ENCODE results near the gene HSPB9. TPM values are rescaled to one million over a fixed set of nuclear protein-coding genes. Genes with fewer than 3 reads are reported as not detected.
A peak's percentile ranks its signal among the peaks of the same experiment; 100 is the strongest.

The HSPB9 gene
- total and polyA plus RNA-seq, 2 of the 8 experiments (the other 6 are each of a cell fraction or from before 2014, with no cell fraction given), result 0.27 to 0.30 TPM

DNA sequence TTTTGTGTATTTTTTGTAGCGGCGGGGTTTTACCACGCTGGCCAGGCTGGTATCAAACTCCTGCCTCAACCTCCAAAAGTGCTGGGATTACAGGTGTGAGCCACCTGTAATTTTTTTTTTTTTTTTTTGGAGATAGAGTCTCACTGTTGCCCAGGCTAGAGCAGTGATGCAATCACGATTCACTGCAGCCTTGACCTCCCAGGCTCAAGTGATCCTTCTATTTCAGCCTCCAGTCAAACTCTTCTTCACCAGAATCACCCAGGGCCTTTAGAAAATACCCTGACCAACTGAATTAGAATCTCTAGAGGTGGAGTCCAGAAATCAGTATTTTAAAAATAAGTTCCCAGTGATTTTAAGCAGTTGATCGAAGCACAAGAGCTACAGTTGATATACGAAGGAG lies 12.5 kb downstream of the HSPB9 start:
- no peaks in the 10 kb centered on the region for H3K27me3 ChIP-seq (replicated peaks in 1 of 4; ENCODE audit: control insufficient read depth in 3 of 4, extremely low read depth in 1 of 4, insufficient read depth in 3 of 4, low read length in 3 of 4)
- no peak overlapping the region for H2AFZ ChIP-seq (ENCODE audit: low read length)
- H2AK5ac ChIP-seq (ENCODE audit: low read depth, low read length), result no peak overlapping the region
- H3K56ac ChIP-seq (replicated peaks; ENCODE audit: insufficient read length, low read depth, low read length), result no peak overlapping the region
- H3K9ac ChIP-seq (replicated peaks in 1 of 4; ENCODE audit: extremely low read depth in 1 of 4, low read depth in 3 of 4, low read length in 3 of 4), result no peak overlapping the region
- H4K20me1 ChIP-seq (replicated peaks in 1 of 2; ENCODE audit: control insufficient read depth in 1 of 2, insufficient read depth in 2 of 2, low read length in 2 of 2), result peaks cover 5 to 15% of the 10 kb centered on the region in 2 experiments
- H4K8ac ChIP-seq (ENCODE audit: extremely low read depth, insufficient read depth, low read length), result no peak overlapping the region
- peaks cover 19% of the 10 kb centered on the region for H3K79me1 ChIP-seq (ENCODE audit: low read depth, low read length)
- peaks cover 3% of the 10 kb centered on the region; the same call in 1 of the 2 replicates for H3K23me2 ChIP-seq (ENCODE audit: low read depth, low read length)
- H3K4me1 ChIP-seq (replicated peaks in 1 of 4; ENCODE audit: control insufficient read depth in 3 of 4, insufficient read depth in 4 of 4, low read length in 3 of 4), result peaks cover 0 to 6% (median 1%) of the 10 kb centered on the region in 4 experiments; a peak in 3 of 7 replicates
- 94% methylated on average over 6 of the region's 6 CpGs; no CpG with 5 or more reads in 1 of the 2 experiments for WGBS, 2 experiments (ENCODE audit: extremely low coverage in 1 of 2, insufficient coverage in 1 of 2, insufficient read length in 1 of 2, insufficient replicate concordance in 2 of 2, low coverage in 1 of 2, low lambda C conversion rate in 2 of 2, missing lambda C conversion rate in 1 of 2)
- TF ChIP-seq KDM5A (IDR thresholded peaks at IDR 0.05; ENCODE audit: low read length) (no peak), CEBPB (IDR thresholded peaks at IDR 0.05; ENCODE audit: low read depth, low read length) (0 out of 2 replicates have a peak, but pooled peaks have one; percentile 11)
- H2BK5ac ChIP-seq (ENCODE audit: low read depth, low read length), result no peak overlapping the region
- no peak overlapping the region for H3K27ac ChIP-seq (ENCODE audit: low read depth, low read length)
- H3K4ac ChIP-seq (replicated peaks; ENCODE audit: insufficient read length, low read depth, low read length), result no peak overlapping the region
- no peak overlapping the region for H2BK120ac ChIP-seq (replicated peaks; ENCODE audit: low read depth, low read length)
- peaks cover 0 to 55% of the 10 kb centered on the region in 2 experiments; a peak in 2 of 4 replicates for H3K79me2 ChIP-seq (ENCODE audit: control insufficient read depth in 1 of 2, insufficient read depth in 2 of 2, low read length in 2 of 2)
- no peak overlapping the region for H2BK20ac ChIP-seq (ENCODE audit: low read length)
- peaks cover 0 to 7% (median 1%) of the 10 kb centered on the region in 4 experiments; a peak in 3 of 8 replicates for H3K36me3 ChIP-seq (ENCODE audit: control insufficient read depth in 2 of 4, insufficient read depth in 4 of 4, low read length in 3 of 4)
- H2BK12ac ChIP-seq (ENCODE audit: low read depth, low read length), result no peak overlapping the region
- CTCF ChIA-PET (ENCODE audit: partially characterized antibody), result interaction anchor here (0.6 to 11.7 kb wide), 14 partner anchors 10 to 382 kb away, joined by 3 to 97 read pairs (median 4); partner anchors contain the start of genes HSPB9, KAT2A and NKIRAS2
- no peak overlapping the region for H3K18ac ChIP-seq (ENCODE audit: extremely low read depth, low read length)
- no peak overlapping the region; a peak in 1 of 4 replicates for H3K4me2 ChIP-seq (ENCODE audit: insufficient read depth in 1 of 2, low read depth in 2 of 2, low read length in 2 of 2)
- H3K4me3 ChIP-seq (ENCODE audit: extremely low read depth in 1 of 4, insufficient read depth in 2 of 4, low read depth in 3 of 4, low read length in 4 of 4), result no peak overlapping the region
- no peak overlapping the region for H4K5ac ChIP-seq (ENCODE audit: insufficient read length, low read depth, low read length)
- no peak overlapping the region for H2BK15ac ChIP-seq (ENCODE audit: low read length)
- FAIRE-seq, result no peak
- no peak overlapping the region for H3K14ac ChIP-seq (ENCODE audit: insufficient read length)
- no peak overlapping the region for H4K91ac ChIP-seq (replicated peaks; ENCODE audit: insufficient read length, low read length)
- no peak overlapping the region for H3K23ac ChIP-seq (ENCODE audit: insufficient read length)
- DNase-seq (ENCODE audit: low read depth in 1 of 2, low spot score in 2 of 2), result no peak
- no peaks in the 10 kb centered on the region for H3K9me3 ChIP-seq (ENCODE audit: insufficient read depth in 2 of 2, low read depth in 1 of 2, low read length in 1 of 2)
- POLR2A ChIA-PET (ENCODE audit: partially characterized antibody), result no interaction called here

Data from H1 (cell line).